Testis (tissue), 2 donors: ENCODE results near the gene GRB14.

Source experiments
- POLR2A ChIP-seq: fragments of 450-650 bp; IDR thresholded peaks from one replicate; pipeline ENCODE4 v1.6.1; 2017; ENCODE audit warnings: antibody characterized with exemption, mild to moderate bottlenecking, moderate library complexity
- TF ChIP-seq, protein P1 (sequence below), 3 experiments: fragments of 450-650 bp in 2 of 3; fragments of 200-600 bp in 1 of 3; sonication (generic) in 1 of 3; IDR thresholded peaks; one replicate each; pipeline ENCODE4 v1.5.1; 2016 to 2019; ENCODE audit warnings: antibody characterized with exemption in 3 of 3, mild to moderate bottlenecking in 2 of 3, moderate library complexity in 1 of 3

DNA sequence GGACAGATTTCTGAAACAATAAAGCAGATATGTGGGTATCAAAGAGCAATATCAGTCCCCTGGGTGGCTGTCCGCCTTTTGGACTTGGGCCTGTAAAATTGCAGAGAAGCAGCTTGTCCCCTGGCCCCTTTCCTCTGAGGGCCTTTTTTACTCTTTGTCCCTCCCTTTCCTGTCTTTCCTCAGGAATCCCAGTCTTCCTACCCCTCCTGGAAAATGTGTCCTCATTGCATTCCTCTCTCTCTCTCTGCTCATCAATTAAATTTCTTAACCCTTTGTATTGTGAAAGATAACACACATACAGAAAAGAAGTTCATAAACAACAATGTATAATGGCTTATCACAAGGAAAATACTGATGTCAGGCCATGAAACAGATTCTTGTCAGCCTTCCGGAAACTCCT lies 3.0 kb upstream of the GRB14 start:
- TF ChIP-seq, protein P1, sequence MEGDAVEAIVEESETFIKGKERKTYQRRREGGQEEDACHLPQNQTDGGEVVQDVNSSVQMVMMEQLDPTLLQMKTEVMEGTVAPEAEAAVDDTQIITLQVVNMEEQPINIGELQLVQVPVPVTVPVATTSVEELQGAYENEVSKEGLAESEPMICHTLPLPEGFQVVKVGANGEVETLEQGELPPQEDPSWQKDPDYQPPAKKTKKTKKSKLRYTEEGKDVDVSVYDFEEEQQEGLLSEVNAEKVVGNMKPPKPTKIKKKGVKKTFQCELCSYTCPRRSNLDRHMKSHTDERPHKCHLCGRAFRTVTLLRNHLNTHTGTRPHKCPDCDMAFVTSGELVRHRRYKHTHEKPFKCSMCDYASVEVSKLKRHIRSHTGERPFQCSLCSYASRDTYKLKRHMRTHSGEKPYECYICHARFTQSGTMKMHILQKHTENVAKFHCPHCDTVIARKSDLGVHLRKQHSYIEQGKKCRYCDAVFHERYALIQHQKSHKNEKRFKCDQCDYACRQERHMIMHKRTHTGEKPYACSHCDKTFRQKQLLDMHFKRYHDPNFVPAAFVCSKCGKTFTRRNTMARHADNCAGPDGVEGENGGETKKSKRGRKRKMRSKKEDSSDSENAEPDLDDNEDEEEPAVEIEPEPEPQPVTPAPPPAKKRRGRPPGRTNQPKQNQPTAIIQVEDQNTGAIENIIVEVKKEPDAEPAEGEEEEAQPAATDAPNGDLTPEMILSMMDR (IDR thresholded peaks at IDR 0.05), result no peak
- TF ChIP-seq POLR2A, result no peak
